CD8-positive, alpha-beta memory T cell (primary cell): ENCODE data around the gene PLSCR1. TPM values are rescaled to one million over a fixed set of nuclear protein-coding genes. Genes with fewer than 3 reads are reported as not detected.

Source experiments
- CTCF ChIA-PET: fragments of 350-600 bp; sonication (Branson Sonifier 250); formaldehyde crosslinking; loops from one replicate; lab custom pipeline; 2021; ENCODE audit warnings: antibody characterized with exemption; lab: Charles Lee
- POLR2A ChIA-PET: fragments of 350-600 bp; sonication (Branson Sonifier 250); formaldehyde crosslinking; loops from one replicate; lab custom pipeline; 2021; ENCODE audit warnings: antibody characterized with exemption; lab: Charles Lee
- DNase-seq, 5 donors: peaks; one replicate each; pipeline versions ENCODE4 v3.0.0 to v3.0.0-alpha.2; 2020 to 2022; ENCODE audit warnings: mixed read lengths in 1 of 5
- H3K27ac ChIP-seq: one replicate; pipeline ENCODE4 v1.7.0; 2013; ENCODE audit warnings: low read depth, mild to moderate bottlenecking, low read length, moderate library complexity
- H3K27me3 ChIP-seq: 2 replicates; pipeline ENCODE4 v1.7.0; 2013; ENCODE audit warnings: low read length, mild to moderate bottlenecking; ENCODE audit not compliant: insufficient read depth, poor library complexity, severe bottlenecking
- H3K36me3 ChIP-seq: 2 replicates; pipeline ENCODE4 v1.7.0; 2013; ENCODE audit warnings: mild to moderate bottlenecking, low read length, moderate library complexity; ENCODE audit not compliant: insufficient read depth
- H3K4me1 ChIP-seq: 2 replicates; pipeline ENCODE4 v1.7.0; 2013; ENCODE audit warnings: mild to moderate bottlenecking, low read length, moderate library complexity; ENCODE audit not compliant: insufficient read depth
- H3K4me3 ChIP-seq: 2 replicates; pipeline ENCODE4 v1.7.0; 2013; ENCODE audit warnings: mild to moderate bottlenecking, low read length
- H3K9me3 ChIP-seq: 2 replicates; pipeline ENCODE4 v1.7.0; 2013; ENCODE audit warnings: mild to moderate bottlenecking, low read length
- H3K27ac Mint-ChIP-seq, 8 donors: one replicate each; pipeline ENCODE4 v1.8.0; 2020 to 2021; ENCODE audit warnings: mixed read lengths in 8 of 8, mild to moderate bottlenecking in 6 of 8, inconsistent platforms in 3 of 8, moderate library complexity in 3 of 8
- H3K27me3 Mint-ChIP-seq, 2 donors: one replicate each; pipeline ENCODE4 v1.8.0; 2020 to 2021; ENCODE audit warnings: mixed read lengths in 2 of 2, mild to moderate bottlenecking in 1 of 2, moderate library complexity in 1 of 2
- H3K36me3 Mint-ChIP-seq, 3 donors: one replicate each; pipeline ENCODE4 v1.8.0; 2020 to 2021; ENCODE audit warnings: mixed read lengths in 3 of 3, inconsistent platforms in 1 of 3, mild to moderate bottlenecking in 1 of 3
- H3K4me1 Mint-ChIP-seq, 3 donors: one replicate each; pipeline ENCODE4 v1.8.0; 2020 to 2021; ENCODE audit warnings: mixed read lengths in 3 of 3, inconsistent platforms in 1 of 3, mild to moderate bottlenecking in 1 of 3
- H3K4me3 Mint-ChIP-seq, 7 donors: one replicate each; pipeline ENCODE4 v1.8.0; 2020 to 2021; ENCODE audit warnings: mixed read lengths in 7 of 7, mild to moderate bottlenecking in 6 of 7, moderate library complexity in 4 of 7, inconsistent platforms in 2 of 7
- H3K9me3 Mint-ChIP-seq, 5 donors: one replicate each; pipeline ENCODE4 v1.8.0; 2020 to 2022; ENCODE audit warnings: mixed read lengths in 5 of 5, mild to moderate bottlenecking in 3 of 5, moderate library complexity in 2 of 5, inconsistent platforms in 1 of 5
- polyA plus RNA-seq: library from polyadenylated mRNA; unstranded; fragments of 300-500 nt; fragmentation: Illumina TruSeq; gene quantifications from one replicate; pipeline ENCODE4 v1.2.3, GENCODE V29; 2021
- total RNA-seq, 2 experiments: library from RNA; stranded (reverse); gene quantifications; one replicate each; pipeline ENCODE4 v1.2.3, GENCODE V29; 2021

Gene PLSCR1
- total and polyA plus RNA-seq, 3 experiments from 2014 or later: 19.1 to 40.8 (median 24.1) TPM

DNA sequence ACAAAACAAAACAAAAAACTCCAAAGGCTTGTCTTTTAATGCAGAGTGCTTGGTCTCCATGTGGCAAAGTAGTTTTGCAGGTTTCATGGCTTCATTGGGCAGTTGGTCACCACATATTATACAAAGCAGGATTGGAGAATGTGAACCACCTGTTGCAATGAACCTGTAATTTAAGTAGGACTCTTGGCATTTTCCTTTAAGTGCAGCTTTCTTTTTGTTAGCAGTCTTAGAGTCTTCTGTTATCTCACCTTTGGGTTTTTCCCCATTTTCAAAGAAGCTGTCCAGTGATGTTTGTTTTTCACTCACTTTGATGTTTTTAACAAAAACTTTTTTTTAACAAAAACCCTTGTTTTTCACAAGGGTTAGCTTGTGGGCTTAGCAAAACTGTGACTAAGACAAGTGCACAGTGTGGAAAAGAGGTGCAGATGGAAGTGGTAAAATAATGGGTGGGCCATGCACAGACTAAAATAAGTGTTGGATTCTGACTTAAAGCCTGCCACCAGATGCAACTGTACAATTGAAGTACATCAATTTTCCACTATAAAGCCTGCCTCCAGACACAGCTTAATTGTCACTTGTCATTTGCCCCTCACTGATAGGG is 2.9 kb upstream of the PLSCR1 start:
- ChIA-PET POLR2A (no interaction called here), CTCF (no interaction called here)
- Mint-ChIP-seq H3K9me3 (no peaks in the 10 kb centered on the region), H3K27ac (peak overlapping the region in 4 of 8 donors; percentile 24 to 74 (median 65)), H3K4me3 (peak overlapping the region in 1 of 7 donors; percentile 34), H3K4me1 (peaks cover 44 to 60% (median 53%) of the 10 kb centered on the region in 3 donors), H3K36me3 (peaks cover 0 to 6% (median 0%) of the 10 kb centered on the region in 3 donors), H3K27me3 (no peaks in the 10 kb centered on the region)
- DNase-seq: no peak
- no peaks in the 10 kb centered on the region for H3K9me3 ChIP-seq
- H3K27me3 ChIP-seq: no peaks in the 10 kb centered on the region
- no peaks in the 10 kb centered on the region for H3K36me3 ChIP-seq
- no peak overlapping the region for H3K4me3 ChIP-seq
- H3K27ac ChIP-seq: no peak overlapping the region
- H3K4me1 ChIP-seq: peaks cover 22% of the 10 kb centered on the region

DNA sequence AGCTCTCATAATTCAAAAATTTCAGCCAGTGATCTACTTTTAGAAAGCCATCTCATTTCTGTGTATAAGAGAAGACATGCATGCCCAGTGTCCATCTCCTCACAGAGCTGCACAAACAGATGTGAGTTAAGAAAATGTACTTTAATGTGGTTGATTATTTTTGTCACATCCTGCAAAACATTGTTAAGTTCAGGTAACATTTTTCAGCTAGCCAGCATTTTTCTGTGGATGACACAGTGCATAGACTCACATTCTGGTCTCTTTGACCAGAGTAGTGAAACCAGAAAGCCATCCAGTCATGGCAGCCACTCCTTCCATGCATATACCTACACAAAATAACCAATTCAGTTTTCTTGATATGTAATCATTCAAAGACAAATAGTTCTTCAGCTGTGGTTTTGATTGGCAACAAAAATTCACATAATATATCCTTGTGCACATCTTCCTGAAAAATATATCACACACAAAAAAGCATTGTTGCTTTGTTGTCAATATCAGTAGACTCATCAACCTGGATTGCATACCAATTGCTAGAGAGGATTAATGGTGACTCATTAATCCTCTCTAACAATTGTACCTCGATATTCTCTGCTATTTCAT is 2.1 kb upstream of the PLSCR1 start:
- H3K27ac ChIP-seq: no peak overlapping the region
- H3K4me1 Mint-ChIP-seq: peaks cover 53 to 68% (median 62%) of the 10 kb centered on the region in 3 donors
- H3K27ac Mint-ChIP-seq: peak overlapping the region in 6 of 8 donors; percentile 2 to 59 (median 32)
- H3K36me3 ChIP-seq: no peaks in the 10 kb centered on the region
- H3K36me3 Mint-ChIP-seq: peaks cover 0 to 6% (median 0%) of the 10 kb centered on the region in 3 donors
- H3K4me3 Mint-ChIP-seq: peak overlapping the region in 3 of 7 donors; percentile 24 to 61 (median 43)
- ChIA-PET CTCF (no interaction called here), POLR2A (no interaction called here)
- H3K27me3 ChIP-seq: no peaks in the 10 kb centered on the region
- peaks cover 31% of the 10 kb centered on the region for H3K4me1 ChIP-seq
- H3K9me3 Mint-ChIP-seq: no peaks in the 10 kb centered on the region
- DNase-seq: no peak
- no peaks in the 10 kb centered on the region for H3K9me3 ChIP-seq
- H3K4me3 ChIP-seq: no peak overlapping the region
- H3K27me3 Mint-ChIP-seq: no peaks in the 10 kb centered on the region

DNA sequence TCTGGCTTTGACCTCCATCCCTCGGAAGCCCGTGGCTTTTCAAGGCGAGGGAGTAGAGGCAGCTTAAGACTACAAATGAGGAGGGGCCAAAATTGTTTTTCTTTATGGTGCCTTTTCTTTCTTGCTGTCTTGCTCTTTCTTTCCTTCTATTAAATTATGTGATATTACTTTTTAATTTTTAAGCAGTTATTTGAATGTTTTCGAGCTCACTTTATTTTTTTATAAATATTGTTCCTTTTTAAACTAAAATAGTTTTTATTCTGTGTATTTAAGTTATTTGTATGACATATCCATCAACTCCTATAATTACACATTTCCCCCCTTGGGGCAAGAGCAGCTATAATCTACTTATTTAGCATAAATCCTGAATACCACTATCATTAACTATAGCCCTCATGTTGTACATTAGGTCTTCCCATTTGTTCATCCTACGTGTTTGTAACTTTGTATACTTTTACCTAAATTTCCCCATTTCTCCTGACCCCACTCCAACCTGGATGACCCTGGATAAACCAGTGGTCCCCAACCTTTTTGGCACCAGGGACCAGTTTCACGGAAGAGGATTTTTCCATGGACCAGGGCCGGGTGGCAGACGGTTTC is 622 bp upstream of the PLSCR1 start:
- Mint-ChIP-seq H3K9me3 (no peaks in the 10 kb centered on the region), H3K27me3 (no peaks in the 10 kb centered on the region), H3K36me3 (peaks cover 0 to 6% (median 0%) of the 10 kb centered on the region in 3 donors), H3K4me1 (peaks cover 54 to 68% (median 62%) of the 10 kb centered on the region in 3 donors), H3K27ac (peak overlapping the region; percentile 77 to 99 (median 90)), H3K4me3 (peak overlapping the region; percentile 92 to 98 (median 95))
- no peaks in the 10 kb centered on the region for H3K27me3 ChIP-seq
- no peak for DNase-seq
- H3K27ac ChIP-seq: peak overlapping the region; percentile 66
- POLR2A ChIA-PET: interaction anchor here (1.9 kb wide), 1 partner anchor 76 kb away, joined by 10 read pairs; the partner anchor contains the start of gene PLSCR2
- CTCF ChIA-PET: interaction anchor here (1.7 kb wide), 1 partner anchor 49 kb away, joined by 3 read pairs; no protein-coding TSS in a partner anchor
- H3K4me1 ChIP-seq: peaks cover 35% of the 10 kb centered on the region
- H3K9me3 ChIP-seq: no peaks in the 10 kb centered on the region
- no peaks in the 10 kb centered on the region for H3K36me3 ChIP-seq
- H3K4me3 ChIP-seq: peak overlapping the region; percentile 82

DNA sequence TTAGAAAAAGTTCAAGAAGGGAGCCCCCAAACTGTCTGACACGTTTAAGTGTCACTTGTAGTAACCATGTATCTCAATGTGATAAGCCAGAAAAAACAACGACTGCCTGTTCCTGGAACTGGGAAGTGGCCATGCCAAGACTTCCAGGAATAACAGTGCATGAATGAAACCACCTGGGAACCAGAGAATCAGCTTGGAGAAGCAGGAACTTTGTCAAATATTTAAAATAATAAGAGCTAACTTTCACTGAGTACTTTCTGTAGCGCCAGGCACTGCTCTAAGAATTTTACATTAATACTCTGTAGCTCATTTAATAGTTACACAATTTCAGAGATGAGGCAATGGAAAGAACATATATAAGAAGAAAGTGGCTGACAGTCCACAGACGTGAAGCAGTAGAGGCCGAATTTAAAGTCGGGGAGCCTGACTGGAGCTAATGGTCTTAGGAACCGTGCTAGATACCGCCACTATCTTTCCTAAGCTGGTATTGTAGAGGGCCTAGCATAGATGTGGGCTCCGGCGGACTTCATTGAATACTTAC is 876 bp downstream of the PLSCR1 start:
- H3K4me1 Mint-ChIP-seq: peaks cover 62 to 72% (median 68%) of the 10 kb centered on the region in 3 donors
- peak overlapping the region; percentile 82 for H3K4me3 ChIP-seq
- H3K27ac Mint-ChIP-seq: peak overlapping the region; percentile 23 to 99 (median 90)
- no peak for DNase-seq
- H3K9me3 Mint-ChIP-seq: no peaks in the 10 kb centered on the region
- H3K36me3 ChIP-seq: no peaks in the 10 kb centered on the region
- H3K27ac ChIP-seq: peak overlapping the region; percentile 66
- H3K9me3 ChIP-seq: no peaks in the 10 kb centered on the region
- peaks cover 37% of the 10 kb centered on the region for H3K4me1 ChIP-seq
- peaks cover 0 to 10% (median 0%) of the 10 kb centered on the region in 3 donors for H3K36me3 Mint-ChIP-seq
- H3K27me3 ChIP-seq: no peaks in the 10 kb centered on the region
- CTCF ChIA-PET: interaction anchor here (0.8 to 1.7 kb wide), 2 partner anchors 51 to 63 kb away, joined by 3 read pairs; no protein-coding TSS in a partner anchor
- no peaks in the 10 kb centered on the region for H3K27me3 Mint-ChIP-seq
- POLR2A ChIA-PET: interaction anchor here (1.9 kb wide), 1 partner anchor 74 kb away, joined by 10 read pairs; the partner anchor contains the start of gene PLSCR2
- H3K4me3 Mint-ChIP-seq: peak overlapping the region; percentile 92 to 98 (median 95)

DNA sequence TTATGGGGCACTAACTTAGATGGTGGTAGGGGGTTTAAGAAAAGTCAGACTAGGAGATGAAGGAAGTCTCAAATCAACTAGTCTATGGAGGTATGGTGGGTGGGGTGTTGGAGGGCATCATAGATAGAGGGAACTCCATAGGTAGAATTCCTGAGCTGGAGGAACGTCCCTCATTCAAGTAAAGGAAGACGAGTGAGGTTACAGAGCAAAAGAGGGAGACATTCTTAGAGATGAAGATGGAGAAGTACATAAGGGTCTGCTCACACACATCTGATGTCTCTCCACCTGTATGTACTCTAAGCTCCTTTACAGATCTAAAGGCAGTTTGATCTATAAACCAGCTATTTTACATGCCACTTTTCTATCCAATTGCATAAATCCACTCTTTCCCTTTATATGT is 1.4 kb downstream of the PLSCR1 start:
- peak overlapping the region; percentile 92 to 98 (median 95) for H3K4me3 Mint-ChIP-seq
- no peaks in the 10 kb centered on the region for H3K27me3 Mint-ChIP-seq
- ChIA-PET CTCF (interaction anchor here (0.8 kb wide), 1 partner anchor 63 kb away, joined by 3 read pairs; no protein-coding TSS in a partner anchor), POLR2A (no interaction called here)
- no peaks in the 10 kb centered on the region for H3K9me3 Mint-ChIP-seq
- Histone ChIP-seq H3K27ac (peak overlapping the region; percentile 66), H3K27me3 (no peaks in the 10 kb centered on the region), H3K9me3 (no peaks in the 10 kb centered on the region), H3K36me3 (no peaks in the 10 kb centered on the region), H3K4me3 (peak overlapping the region; percentile 82), H3K4me1 (peaks cover 37% of the 10 kb centered on the region)
- H3K36me3 Mint-ChIP-seq: peaks cover 0 to 10% (median 0%) of the 10 kb centered on the region in 3 donors
- peak overlapping the region in 7 of 8 donors; percentile 34 to 99 (median 91) for H3K27ac Mint-ChIP-seq
- no peak for DNase-seq
- peaks cover 64 to 72% (median 71%) of the 10 kb centered on the region in 3 donors for H3K4me1 Mint-ChIP-seq

DNA sequence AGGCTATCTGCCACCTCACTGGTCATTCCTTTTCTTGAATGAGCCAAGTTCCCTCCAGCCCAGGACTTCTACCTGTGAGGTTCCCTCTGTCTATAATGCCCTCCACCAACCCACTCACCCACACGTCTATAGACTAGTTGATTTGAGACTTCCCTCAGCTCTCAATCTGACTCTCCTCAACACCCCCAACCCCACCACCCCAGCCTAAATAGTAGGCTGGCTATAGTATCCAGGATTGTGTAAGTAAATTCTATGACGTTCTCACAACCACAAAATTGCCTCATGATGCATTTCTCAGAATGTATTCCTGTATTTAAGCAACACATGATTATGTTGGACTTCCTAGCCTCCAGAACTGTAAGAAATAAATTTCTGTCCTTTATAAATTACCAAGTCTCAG is 2.2 kb downstream of the PLSCR1 start:
- Mint-ChIP-seq H3K4me3 (peak overlapping the region; percentile 23 to 96 (median 71)), H3K36me3 (peaks cover 0 to 14% (median 2%) of the 10 kb centered on the region in 3 donors), H3K27me3 (no peaks in the 10 kb centered on the region), H3K9me3 (no peaks in the 10 kb centered on the region), H3K4me1 (peaks cover 67 to 68% (median 68%) of the 10 kb centered on the region in 3 donors), H3K27ac (peak overlapping the region in 5 of 8 donors; percentile 0 to 85 (median 7))
- Histone ChIP-seq H3K9me3 (no peaks in the 10 kb centered on the region), H3K27me3 (no peaks in the 10 kb centered on the region), H3K36me3 (no peaks in the 10 kb centered on the region), H3K4me3 (no peak overlapping the region), H3K27ac (no peak overlapping the region), H3K4me1 (peaks cover 37% of the 10 kb centered on the region)
- ChIA-PET CTCF (no interaction called here), POLR2A (no interaction called here)
- no peak for DNase-seq

DNA sequence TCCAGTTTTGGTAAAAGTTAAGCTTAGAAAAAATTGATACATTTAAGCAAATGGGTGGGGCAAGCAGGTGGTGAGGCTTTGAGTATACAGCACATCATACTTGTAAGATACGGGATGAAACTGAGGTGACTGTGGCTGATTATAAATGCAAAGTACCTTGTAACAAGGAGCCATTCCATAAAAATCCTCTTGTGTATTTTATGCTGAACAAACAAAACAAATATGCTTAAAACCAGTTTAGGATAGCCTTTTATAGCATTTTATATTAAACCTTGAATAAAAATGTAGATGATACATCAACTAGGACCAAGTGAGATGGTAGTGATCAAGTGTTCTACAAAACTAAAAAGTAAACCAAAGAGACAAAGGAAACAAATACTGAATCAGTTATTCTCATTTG is 3.4 kb downstream of the PLSCR1 start:
- Mint-ChIP-seq H3K27me3 (no peaks in the 10 kb centered on the region), H3K36me3 (peaks cover 0 to 15% (median 3%) of the 10 kb centered on the region in 3 donors), H3K4me1 (peaks cover 65 to 67% (median 67%) of the 10 kb centered on the region in 3 donors), H3K9me3 (no peaks in the 10 kb centered on the region), H3K27ac (peak overlapping the region in 4 of 8 donors; percentile 3 to 72 (median 47)), H3K4me3 (peak overlapping the region in 3 of 7 donors; percentile 1 to 92 (median 39))
- H3K27me3 ChIP-seq: no peaks in the 10 kb centered on the region
- CTCF ChIA-PET: no interaction called here
- DNase-seq: no peak
- no peaks in the 10 kb centered on the region for H3K36me3 ChIP-seq
- H3K27ac ChIP-seq: no peak overlapping the region
- no peaks in the 10 kb centered on the region for H3K9me3 ChIP-seq
- H3K4me3 ChIP-seq: no peak overlapping the region
- POLR2A ChIA-PET: no interaction called here
- H3K4me1 ChIP-seq: peaks cover 37% of the 10 kb centered on the region
